Measurements from ENCODE around the gene HSD17B11. TPM values are rescaled to one million over a fixed set of nuclear protein-coding genes. Genes with fewer than 3 reads are reported as not detected.

The HSD17B11 gene
- polyA plus RNA-seq, 2 of the 4 experiments (the other 2 are of a cell fraction) = 51.5 to 113 TPM

GRCh38 chr4:87311684-87312083, 79.3 kb downstream of the HSD17B11 start:
- no peak for ATAC-seq
- no peak for FAIRE-seq
- CTCF ChIA-PET = no interaction called here
- DNase-seq (ENCODE audit: low read depth in 1 of 2, low spot score in 1 of 2) = no peak
- Histone ChIP-seq H3K4me2 (no peak overlapping the region), H3K27ac (no peak overlapping the region), H3K4me1 (no peaks in the 10 kb centered on the region), H3K4me3 (no peak overlapping the region), H3K9me3 (no peaks in the 10 kb centered on the region)
- POLR2A ChIA-PET = no interaction called here
- 88% methylated on average over 3 of the region's 3 CpGs for WGBS (ENCODE audit: missing lambda C conversion rate)
- TF ChIP-seq SREBF2 (IDR thresholded peaks at IDR 0.05) (no peak), MAX (IDR thresholded peaks at IDR 0.05) (no peak), CBX2 (IDR thresholded peaks at IDR 0.05; ENCODE audit: borderline replicate concordance, low read depth) (no peak), KDM5A (IDR thresholded peaks at IDR 0.05) (no peak), CHD4 (IDR thresholded peaks at IDR 0.05; ENCODE audit: borderline replicate concordance) (no peak), JUN (IDR thresholded peaks at IDR 0.05) (no peak), RAD21 (conservative IDR thresholded peaks at IDR 0.05 in 1 of 2, IDR thresholded peaks at IDR 0.05 in 1 of 2) (no peak), EHF (CRISPR knock-in tag; IDR thresholded peaks at IDR 0.05) (no peak), HOXB5 (CRISPR knock-in tag; IDR thresholded peaks at IDR 0.05) (no peak), FOXS1 (CRISPR knock-in tag; IDR thresholded peaks at IDR 0.05) (no peak), RFX5 (IDR thresholded peaks at IDR 0.05) (no peak)

- Histone ChIP-seq H3K27ac (no peak overlapping the region), H3K4me3 (no peak overlapping the region), H3K4me2 (no peak overlapping the region), H3K4me1 (no peaks in the 10 kb centered on the region), H3K9me3 (no peaks in the 10 kb centered on the region)
- WGBS (ENCODE audit: missing lambda C conversion rate) = 88% methylated on average over 4 of the region's 4 CpGs
- TF ChIP-seq, protein P1, sequence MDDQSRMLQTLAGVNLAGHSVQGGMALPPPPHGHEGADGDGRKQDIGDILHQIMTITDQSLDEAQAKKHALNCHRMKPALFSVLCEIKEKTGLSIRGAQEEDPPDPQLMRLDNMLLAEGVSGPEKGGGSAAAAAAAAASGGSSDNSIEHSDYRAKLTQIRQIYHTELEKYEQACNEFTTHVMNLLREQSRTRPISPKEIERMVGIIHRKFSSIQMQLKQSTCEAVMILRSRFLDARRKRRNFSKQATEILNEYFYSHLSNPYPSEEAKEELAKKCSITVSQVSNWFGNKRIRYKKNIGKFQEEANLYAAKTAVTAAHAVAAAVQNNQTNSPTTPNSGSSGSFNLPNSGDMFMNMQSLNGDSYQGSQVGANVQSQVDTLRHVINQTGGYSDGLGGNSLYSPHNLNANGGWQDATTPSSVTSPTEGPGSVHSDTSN (IDR thresholded peaks at IDR 0.05) = no peak
- TF ChIP-seq, protein P2, sequence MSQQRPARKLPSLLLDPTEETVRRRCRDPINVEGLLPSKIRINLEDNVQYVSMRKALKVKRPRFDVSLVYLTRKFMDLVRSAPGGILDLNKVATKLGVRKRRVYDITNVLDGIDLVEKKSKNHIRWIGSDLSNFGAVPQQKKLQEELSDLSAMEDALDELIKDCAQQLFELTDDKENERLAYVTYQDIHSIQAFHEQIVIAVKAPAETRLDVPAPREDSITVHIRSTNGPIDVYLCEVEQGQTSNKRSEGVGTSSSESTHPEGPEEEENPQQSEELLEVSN (IDR thresholded peaks at IDR 0.05; ENCODE audit: borderline replicate concordance, low read depth) = no peak
- TF ChIP-seq HOXB13 (CRISPR knock-in tag; IDR thresholded peaks at IDR 0.05; ENCODE audit: low read depth) (no peak), HDAC2 (IDR thresholded peaks at IDR 0.05) (no peak)
- ChIA-PET CTCF (interaction anchor here (0.8 kb wide), 1 partner anchor 187 kb away, joined by 3 read pairs; no protein-coding TSS in a partner anchor), POLR2A (no interaction called here)
- DNase-seq (ENCODE audit: low read depth in 1 of 2, low spot score in 1 of 2) = no peak
- FAIRE-seq = no peak
- ATAC-seq = no peak
Measured at GRCh38 chr4:87310691-87311335, 80.2 kb downstream of the HSD17B11 start.

DNA sequence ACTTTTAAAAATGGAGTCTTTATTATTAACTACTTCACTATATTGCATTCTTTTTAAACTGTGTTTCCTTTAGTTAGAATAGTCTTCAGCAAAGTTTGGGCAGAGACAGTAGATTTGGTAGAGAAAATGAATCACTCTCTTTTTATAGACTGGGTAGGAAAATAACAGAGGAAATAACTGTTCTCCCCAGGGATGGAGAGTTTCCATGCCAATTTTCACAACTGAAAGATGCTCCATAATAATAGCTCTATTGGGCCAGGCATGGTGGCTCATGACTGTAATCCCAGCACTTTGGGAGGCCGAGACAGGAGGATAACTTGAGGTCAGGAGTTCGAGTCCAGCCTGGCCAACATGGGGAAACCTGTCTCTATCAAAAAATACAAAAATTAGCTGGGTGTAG, 81.4 kb downstream of the HSD17B11 start:
- ChIA-PET POLR2A (no interaction called here), CTCF (no interaction called here)
- no peak for FAIRE-seq
- H3K27ac ChIP-seq = no peak overlapping the region
- 82% methylated on average over 2 of the region's 2 CpGs for WGBS (ENCODE audit: missing lambda C conversion rate)
- no peak for ATAC-seq
- no peaks in the 10 kb centered on the region for H3K9me3 ChIP-seq
- peaks cover 5% of the 10 kb centered on the region; the same call in 2 of the 3 replicates for H3K4me1 ChIP-seq
- H3K4me2 ChIP-seq = no peak overlapping the region
- H3K4me3 ChIP-seq = no peak overlapping the region
- DNase-seq (ENCODE audit: low read depth in 1 of 2, low spot score in 1 of 2) = no peak
- no peak for TF ChIP-seq PHF8 (IDR thresholded peaks at IDR 0.05; ENCODE audit: borderline replicate concordance, low read depth)
- no peak for TF ChIP-seq KDM5A (IDR thresholded peaks at IDR 0.05)
- no peak for TF ChIP-seq CBX8 (IDR thresholded peaks at IDR 0.05)
- no peak for TF ChIP-seq USF2 (IDR thresholded peaks at IDR 0.05)
- TF ChIP-seq CHD4 (IDR thresholded peaks at IDR 0.05; ENCODE audit: borderline replicate concordance) = no peak
- no peak for TF ChIP-seq FOSB (CRISPR knock-in tag; IDR thresholded peaks at IDR 0.05)
- no peak for TF ChIP-seq SMC3 (IDR thresholded peaks at IDR 0.05)
- TF ChIP-seq HOXA7 (CRISPR knock-in tag; IDR thresholded peaks at IDR 0.05) = no peak
- no peak for TF ChIP-seq RNF2 (IDR thresholded peaks at IDR 0.05; ENCODE audit: borderline replicate concordance, low read depth)
- TF ChIP-seq ZNF302 (CRISPR knock-in tag; IDR thresholded peaks at IDR 0.05) = no peak
- TF ChIP-seq SREBF2 (IDR thresholded peaks at IDR 0.05) = no peak
